ENCODE measurements around the gene CYP2C9. TPM values are rescaled to one million over a fixed set of nuclear protein-coding genes. Genes with fewer than 3 reads are reported as not detected.

Gene CYP2C9
- total RNA-seq, result not detected

GRCh38 chr10:94938383-94938782 is at the start of gene CYP2C9:
Gene CYP2C9 (plus strand): TSS chr10:94938658. CDS start chr10:94938683, 25 bp downstream.

Small RNA genes within 50 kb of the gene (small RNA-seq; reads per million reads assigned to genes)
- not detected for gene CYP2C60P

Other genes starting within 250 kb of the CYP2C9 start
- not detected for gene CYP2C19, start 176.0 kb upstream of the CYP2C9 start, total RNA-seq
- 4.2 TPM for gene CYP2C8, start 130.8 kb downstream of the CYP2C9 start, total RNA-seq